H1 (cell line): ENCODE measurements around the gene PROZ. TPM values are rescaled to one million over a fixed set of nuclear protein-coding genes. Genes with fewer than 3 reads are reported as not detected.

ENCODE experiments used
- CTCF ChIA-PET: fragments of 300-600 bp; sonication (Branson Sonifier 250); formaldehyde crosslinking; loops from one replicate; lab custom pipeline; 2021; ENCODE audit not compliant: partially characterized antibody; lab: Charles Lee
- POLR2A ChIA-PET: fragments of 300-600 bp; sonication (Branson Sonifier 250); formaldehyde crosslinking; loops from one replicate; lab custom pipeline; 2021; ENCODE audit warnings: inconsistent platforms; ENCODE audit not compliant: partially characterized antibody; lab: Charles Lee
- DNase-seq, 2 experiments: peaks; one replicate each; pipeline versions ENCODE4 v3.0.0 to v3.0.0-alpha.2; 2010 to 2022; ENCODE audit warnings: low spot score in 2 of 2, low read depth in 1 of 2, mixed read lengths in 1 of 2
- FAIRE-seq: peaks from 2 replicates; lab custom pipeline; 2011; peaks lifted over from hg19 to GRCh38; lab: Jason Lieb, UNC
- H2AFZ ChIP-seq: 2 replicates; pipeline ENCODE4 v1.8.1; 2012; ENCODE audit warnings: low read length, inconsistent platforms
- H2AK5ac ChIP-seq: 2 replicates; pipeline ENCODE4 v1.6.1; 2013; ENCODE audit warnings: low read depth, low read length
- H2BK120ac ChIP-seq: replicated peaks from 2 replicates; pipeline ENCODE3; 2013; ENCODE audit warnings: low read depth, low read length, inconsistent platforms
- H2BK12ac ChIP-seq: 2 replicates; pipeline ENCODE4 v1.6.1; 2013; ENCODE audit warnings: low read depth, low read length
- H2BK15ac ChIP-seq: 2 replicates; pipeline ENCODE4 v1.6.1; 2013; ENCODE audit warnings: low read length
- H2BK20ac ChIP-seq: 2 replicates; pipeline ENCODE4 v1.6.1; 2013; ENCODE audit warnings: low read length
- H2BK5ac ChIP-seq: 2 replicates; pipeline ENCODE4 v1.6.1; 2013; ENCODE audit warnings: low read depth, low read length
- H3K14ac ChIP-seq: 2 replicates; pipeline ENCODE4 v1.6.1; 2013; ENCODE audit warnings: inconsistent platforms; ENCODE audit not compliant: insufficient read length
- H3K18ac ChIP-seq: 2 replicates; pipeline ENCODE4 v1.6.1; 2013; ENCODE audit warnings: low read length; ENCODE audit errors: extremely low read depth
- H3K23ac ChIP-seq: 2 replicates; pipeline ENCODE4 v1.6.1; 2013; ENCODE audit warnings: inconsistent platforms; ENCODE audit not compliant: insufficient read length
- H3K23me2 ChIP-seq: 2 replicates; pipeline ENCODE4 v1.6.1; 2013; ENCODE audit warnings: low read depth, low read length
- H3K27ac ChIP-seq: 2 replicates; pipeline ENCODE4 v1.6.1; 2011; ENCODE audit warnings: low read depth, low read length, inconsistent platforms
- H3K27me3 ChIP-seq, 4 experiments: replicated peaks in 1 of 4; 1 replicate in 1 of 4; 2 replicates in 3 of 4; pipeline versions ENCODE4 v1.6.1 to v1.8.1; 2011 to 2013; ENCODE audit warnings: low read length in 3 of 4, mild to moderate bottlenecking in 3 of 4, inconsistent platforms in 2 of 4, mixed read lengths in 2 of 4, moderate library complexity in 1 of 4; ENCODE audit not compliant: control insufficient read depth in 3 of 4, insufficient read depth in 3 of 4; ENCODE audit errors: extremely low read depth in 1 of 4
- H3K36me3 ChIP-seq, 4 experiments: 2 replicates each; pipeline versions ENCODE4 v1.6.1 to v1.8.1; 2011 to 2013; ENCODE audit warnings: mild to moderate bottlenecking in 4 of 4, low read length in 3 of 4, moderate library complexity in 2 of 4, control low read depth in 1 of 4, inconsistent platforms in 1 of 4; ENCODE audit not compliant: insufficient read depth in 4 of 4, control insufficient read depth in 2 of 4
- H3K4ac ChIP-seq: replicated peaks from 2 replicates; pipeline ENCODE3; 2013; ENCODE audit warnings: low read length, low read depth, mixed read lengths, inconsistent platforms; ENCODE audit not compliant: insufficient read length
- H3K4me1 ChIP-seq, 4 experiments: replicated peaks in 1 of 4; 1 replicate in 1 of 4; 2 replicates in 3 of 4; pipeline versions ENCODE4 v1.6.1 to v1.8.1; 2011 to 2013; ENCODE audit warnings: low read length in 3 of 4, inconsistent platforms in 2 of 4, mixed read lengths in 1 of 4; ENCODE audit not compliant: insufficient read depth in 4 of 4, control insufficient read depth in 3 of 4
- H3K4me2 ChIP-seq, 2 experiments: 2 replicates each; pipeline versions ENCODE4 v1.6.1 to v1.8.1; 2011 to 2013; ENCODE audit warnings: low read depth in 2 of 2, low read length in 2 of 2, control low read depth in 1 of 2, inconsistent platforms in 1 of 2, mild to moderate bottlenecking in 1 of 2; ENCODE audit not compliant: insufficient read depth in 1 of 2
- H3K4me3 ChIP-seq, 4 experiments: fragments of 200-600, 300-600 bp in 1 of 4; sonication (generic), shearing (Covaris generic), sonication (Bioruptor Twin) in 1 of 4; 2 replicates each; pipeline versions ENCODE4 v1.5.1 to v1.8.1; 2011 to 2016; ENCODE audit warnings: low read length in 4 of 4, low read depth in 3 of 4, control low read depth in 2 of 4, inconsistent platforms in 2 of 4, mild to moderate bottlenecking in 2 of 4, mixed read lengths in 1 of 4, moderate library complexity in 1 of 4; ENCODE audit not compliant: insufficient read depth in 2 of 4; ENCODE audit errors: extremely low read depth in 1 of 4
- H3K56ac ChIP-seq: replicated peaks from 2 replicates; pipeline ENCODE3; 2013; ENCODE audit warnings: low read depth, mild to moderate bottlenecking, mixed read lengths, low read length, inconsistent platforms; ENCODE audit not compliant: insufficient read length
- H3K79me1 ChIP-seq: 2 replicates; pipeline ENCODE4 v1.6.1; 2013; ENCODE audit warnings: low read depth, low read length, control low read depth
- H3K79me2 ChIP-seq, 2 experiments: 2 replicates each; pipeline versions ENCODE4 v1.6.1 to v1.8.1; 2012 to 2013; ENCODE audit warnings: low read length in 2 of 2, mild to moderate bottlenecking in 2 of 2, inconsistent platforms in 1 of 2; ENCODE audit not compliant: insufficient read depth in 2 of 2, control insufficient read depth in 1 of 2
- H3K9ac ChIP-seq, 4 experiments: replicated peaks in 1 of 4; 1 replicate in 1 of 4; 2 replicates in 3 of 4; pipeline versions ENCODE4 v1.6.1 to v1.8.1; 2011 to 2013; ENCODE audit warnings: low read depth in 3 of 4, low read length in 3 of 4, control low read depth in 2 of 4, mild to moderate bottlenecking in 2 of 4, moderate library complexity in 2 of 4, inconsistent platforms in 1 of 4; ENCODE audit errors: extremely low read depth in 1 of 4
- H3K9me3 ChIP-seq, 2 experiments: 2 replicates each; pipeline versions ENCODE4 v1.6.1 to v1.8.1; 2012 to 2013; ENCODE audit warnings: mild to moderate bottlenecking in 2 of 2, moderate library complexity in 2 of 2, control low read depth in 1 of 2, inconsistent platforms in 1 of 2, low read depth in 1 of 2, low read length in 1 of 2, mixed read lengths in 1 of 2; ENCODE audit not compliant: insufficient read depth in 2 of 2
- H4K20me1 ChIP-seq, 2 experiments: replicated peaks in 1 of 2; 2 replicates each; pipeline versions ENCODE3 to v1.8.1; 2011 to 2013; ENCODE audit warnings: inconsistent platforms in 2 of 2, low read length in 2 of 2, mild to moderate bottlenecking in 1 of 2; ENCODE audit not compliant: insufficient read depth in 2 of 2, control insufficient read depth in 1 of 2
- H4K5ac ChIP-seq: 2 replicates; pipeline ENCODE4 v1.6.1; 2013; ENCODE audit warnings: low read length, low read depth, mixed read lengths, inconsistent platforms; ENCODE audit not compliant: insufficient read length
- H4K8ac ChIP-seq: 2 replicates; pipeline ENCODE4 v1.8.0; 2013; ENCODE audit warnings: mild to moderate bottlenecking, moderate library complexity, low read length, inconsistent platforms; ENCODE audit not compliant: insufficient read depth; ENCODE audit errors: extremely low read depth
- H4K91ac ChIP-seq: replicated peaks from 2 replicates; pipeline ENCODE3; 2013; ENCODE audit warnings: low read length, mixed read lengths, inconsistent platforms; ENCODE audit not compliant: insufficient read length
- BACH1 ChIP-seq: IDR thresholded peaks from 2 replicates; pipeline ENCODE4 v1.6.1; 2012; ENCODE audit warnings: low read length, improper control_type of control experiment
- CBX8 ChIP-seq: fragments of 300-800, 300-1000 bp; sonication (generic); IDR thresholded peaks from 2 replicates; pipeline ENCODE4 v1.7.1; 2016; ENCODE audit warnings: low read depth, low read length, borderline replicate concordance
- JUN ChIP-seq: IDR thresholded peaks from 2 replicates; pipeline ENCODE4 v1.6.1; 2011; ENCODE audit warnings: low read depth, mild to moderate bottlenecking, improper control_type of control experiment, low read length
- RAD21 ChIP-seq, 2 experiments: IDR thresholded peaks in 1 of 2; conservative IDR thresholded peaks in 1 of 2; 2 replicates each; pipeline ENCODE4 v1.6.1; 2011; ENCODE audit warnings: low read depth in 2 of 2, low read length in 2 of 2, improper control_type of control experiment in 1 of 2, inconsistent platforms in 1 of 2, mild to moderate bottlenecking in 1 of 2, moderate library complexity in 1 of 2
- RNF2 ChIP-seq: fragments of 200-900, 300-1000 bp; sonication (generic); IDR thresholded peaks from 2 replicates; pipeline ENCODE4 v1.7.1; 2016; ENCODE audit warnings: borderline replicate concordance, low read depth, mild to moderate bottlenecking, antibody characterized with exemption, low read length; ENCODE audit not compliant: poor library complexity, severe bottlenecking; ENCODE audit errors: missing control alignments
- RXRA ChIP-seq: IDR thresholded peaks from 2 replicates; pipeline ENCODE4 v1.6.1; 2011; ENCODE audit warnings: low read depth, mild to moderate bottlenecking, low read length, moderate library complexity; ENCODE audit not compliant: insufficient read depth
- SAP30 ChIP-seq: fragments of 300-600 bp; sonication (generic); IDR thresholded peaks from 2 replicates; pipeline ENCODE4 v1.7.1; 2012; ENCODE audit warnings: low read length, moderate library complexity, mild to moderate bottlenecking, inconsistent platforms; ENCODE audit not compliant: insufficient read depth, insufficient replicate concordance
- SIX5 ChIP-seq: IDR thresholded peaks from 2 replicates; pipeline ENCODE4 v1.6.1; 2011; ENCODE audit warnings: mild to moderate bottlenecking, low read depth, low read length
- SP1 ChIP-seq: IDR thresholded peaks from 2 replicates; pipeline ENCODE4 v1.6.1; 2011; ENCODE audit warnings: low read depth, low read length
- SP4 ChIP-seq: IDR thresholded peaks from 2 replicates; pipeline ENCODE4 v1.6.1; 2012; ENCODE audit warnings: low read length, inconsistent platforms
- TAF7 ChIP-seq: optimal IDR thresholded peaks from 2 replicates; pipeline ENCODE3; 2011; ENCODE audit warnings: low read depth, mild to moderate bottlenecking, inconsistent platforms, low read length, moderate library complexity, borderline replicate concordance
- WGBS, 2 experiments: shearing (Covaris generic) in 1 of 2; methylation state at CpG; one replicate each; pipeline versions ENCODE4 v1.1.6 to v1.1.7; 2013 to 2015; ENCODE audit warnings: low lambda C conversion rate in 2 of 2, mixed read lengths in 2 of 2, inconsistent platforms in 1 of 2, low coverage in 1 of 2, missing lambda C conversion rate in 1 of 2; ENCODE audit not compliant: insufficient replicate concordance in 2 of 2, insufficient coverage in 1 of 2, insufficient read length in 1 of 2; ENCODE audit errors: extremely low coverage in 1 of 2, missing lambda C conversion rate in 1 of 2; 5-methylcytosine and 5-hydroxymethylcytosine counted together
- polyA plus RNA-seq, 7 experiments: library from polyadenylated mRNA; depleted of rRNA in 3 of 7; stranded (reverse) in 5 of 7; unstranded in 2 of 7; fragments of >200 nt in 5 of 7; fragments of 200-250 nt in 2 of 7; gene quantifications; 1 replicate in 5 of 7; 2 replicates in 1 of 7; 4 replicates in 1 of 7; pipeline versions ENCODE4 v1.2.1 to v1.2.3, GENCODE V29; 2011 to 2013; ENCODE audit warnings: missing spikeins in 2 of 7, mixed read lengths in 2 of 7
- total RNA-seq: library from RNA; stranded (reverse); fragmentation: NEBNext Ultra II Directional; extraction: Animal tissue kit (Norgen Biotek cat#: 25700); gene quantifications from 2 replicates; pipeline ENCODE4 v1.2.1, GENCODE V29; 2021

The PROZ gene
- total and polyA plus RNA-seq, 2 of the 8 experiments (the other 6 are each of a cell fraction or from before 2014, with no cell fraction given): not detected

DNA sequence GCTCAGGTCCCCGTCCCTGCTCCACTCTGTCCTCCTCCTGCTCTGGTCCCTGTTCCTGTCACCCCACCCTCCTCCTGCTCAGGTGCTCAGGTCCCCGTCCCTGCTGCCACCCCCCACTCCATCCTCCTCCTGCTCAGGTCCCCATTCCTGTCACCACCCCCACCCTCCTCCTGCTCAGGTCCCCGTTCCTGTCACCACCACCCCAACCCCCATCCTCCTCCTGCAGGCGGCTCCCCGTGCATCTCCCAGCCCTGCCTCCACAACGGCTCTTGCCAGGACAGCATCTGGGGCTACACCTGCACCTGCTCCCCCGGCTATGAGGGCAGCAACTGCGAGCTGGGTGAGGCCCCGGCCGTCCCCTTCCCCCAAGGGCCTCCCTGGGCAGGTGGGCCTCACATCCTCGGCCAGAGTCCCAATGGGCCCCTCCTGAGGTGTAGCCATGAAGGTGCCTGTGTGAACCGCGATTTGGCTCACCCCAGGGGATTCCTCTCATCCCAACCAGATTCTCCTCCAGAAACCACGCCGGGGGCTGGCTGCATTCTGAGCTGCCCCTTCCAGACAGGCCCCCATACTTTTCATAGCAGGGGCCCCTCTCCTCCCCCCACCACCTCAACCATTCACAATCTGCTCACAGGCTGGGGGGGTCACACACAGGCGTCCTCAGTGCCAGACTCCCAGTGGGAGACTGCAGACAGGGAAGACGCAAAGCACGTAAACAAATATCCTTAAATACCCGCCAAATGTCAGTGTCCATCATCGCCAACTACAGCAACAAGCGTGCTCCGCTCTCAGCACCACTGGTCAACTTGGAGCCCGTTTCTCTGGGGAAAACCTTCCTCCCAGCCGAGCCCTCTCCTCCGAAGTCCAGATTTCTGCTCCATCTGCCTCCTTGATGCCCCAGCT is 4.6 kb downstream of the PROZ start:
- Histone ChIP-seq H4K20me1 (no peaks in the 10 kb centered on the region), H3K18ac (no peak overlapping the region), H3K4me2 (no peak overlapping the region), H4K8ac (peak overlapping the region; percentile 41; the same call in 1 of the 2 replicates), H2AFZ (no peak overlapping the region), H4K5ac (no peak overlapping the region), H3K23me2 (no peaks in the 10 kb centered on the region; the same call in 1 of the 2 replicates), H2BK5ac (no peak overlapping the region; the same call in 1 of the 2 replicates), H3K56ac (no peak overlapping the region), H3K36me3 (peaks cover 0 to 2% (median 0%) of the 10 kb centered on the region in 4 experiments; a peak in 1 of 8 replicates), H2BK120ac (no peak overlapping the region), H2BK12ac (no peak overlapping the region), H3K4ac (no peak overlapping the region), H2AK5ac (no peak overlapping the region), H2BK20ac (no peak overlapping the region), H3K79me1 (no peaks in the 10 kb centered on the region), H4K91ac (no peak overlapping the region), H3K27ac (no peak overlapping the region), H3K4me1 (peaks cover 0 to 22% (median 13%) of the 10 kb centered on the region in 4 experiments; a peak in 6 of 7 replicates), H3K79me2 (no peaks in the 10 kb centered on the region), H3K9ac (no peak overlapping the region), H3K27me3 (no peaks in the 10 kb centered on the region), H2BK15ac (no peak overlapping the region), H3K9me3 (no peaks in the 10 kb centered on the region), H3K4me3 (no peak overlapping the region), H3K14ac (no peak overlapping the region), H3K23ac (no peak overlapping the region)
- 83% methylated on average over 20 of the region's 25 CpGs; no CpG with 5 or more reads in 1 of the 2 experiments for WGBS, 2 experiments
- ChIA-PET POLR2A (interaction anchor here (0.6 to 1.5 kb wide), 3 partner anchors 12 to 611 kb away, joined by 3 to 5 read pairs (median 4); no protein-coding TSS in a partner anchor), CTCF (no interaction called here)
- DNase-seq (no peak), FAIRE-seq (no peak)
- TF ChIP-seq BACH1 (no peak), JUN (no peak), RXRA (no peak), SP4 (no peak), TAF7 (no peak), RNF2 (no peak), SAP30 (no peak), SIX5 (no peak), RAD21 (IDR thresholded peaks at IDR 0.05 in 1 of 2, conservative IDR thresholded peaks at IDR 0.05 in 1 of 2; ENCODE audit: low read depth in 2 of 2, low read length in 2 of 2) (no peak), CBX8 (no peak), SP1 (no peak)
